K562 (cell line): ENCODE results near the gene TMSB4X. TPM values are rescaled to one million over a fixed set of nuclear protein-coding genes. Genes with fewer than 3 reads are reported as not detected.

ENCODE experiments used
- ATAC-seq: fragments of 200-7000 bp; cut with Tn5 transposase; 3 replicates; pipeline ENCODE4 v1.9.1; 2020; ENCODE audit warnings: moderate library complexity
- BruUV-seq: library from RNA; stranded (reverse); fragments of 400-500 nt; replicated peaks from 2 replicates; lab custom pipeline; 2021; lab: Mats Ljungman, UMichigan
- CTCF ChIA-PET: fragments of 300-600 bp; formaldehyde crosslinking; extraction: SDS; loops from one replicate; lab custom pipeline; 2021; ENCODE audit warnings: low intra/inter-chr PET ratio; lab: Yijun Ruan, JAX
- POLR2A ChIA-PET: fragments of 300-600, 350-650 bp; sonication (Branson Sonifier 250); formaldehyde crosslinking; extraction: SDS; loops from one replicate; lab custom pipeline; 2021; ENCODE audit warnings: antibody characterized with exemption, inconsistent platforms; lab: Yijun Ruan, JAX
- DNase-seq, 4 experiments: peaks; one replicate each; pipeline versions ENCODE4 v3.0.0 to v3.0.0-alpha.2; 2011 to 2018; ENCODE audit warnings: low spot score in 3 of 4, mixed read lengths in 3 of 4; ENCODE audit errors: extremely low read depth in 1 of 4
- FAIRE-seq: peaks from 2 replicates; lab custom pipeline; 2011; peaks lifted over from hg19 to GRCh38; lab: Jason Lieb, UNC
- H2AFZ ChIP-seq: 2 replicates; pipeline ENCODE4 v1.6.0; 2011; ENCODE audit warnings: low read depth, low read length, control low read depth, inconsistent platforms
- H3K27ac ChIP-seq: fragments of 200-600 bp; 3 replicates; pipeline ENCODE4 v1.8.0; 2011; ENCODE audit warnings: low read depth, mild to moderate bottlenecking, control low read depth, inconsistent platforms, low read length, moderate library complexity, mixed read lengths; ENCODE audit errors: extremely low read depth
- H3K27me3 ChIP-seq, 2 experiments: fragments of 300-600 bp in 1 of 2; 2 replicates in 1 of 2; 3 replicates in 1 of 2; pipeline versions ENCODE4 v1.6.0 to v1.8.0; 2011; ENCODE audit warnings: inconsistent platforms in 2 of 2, low read length in 2 of 2, mild to moderate bottlenecking in 1 of 2, mixed read lengths in 1 of 2, moderate library complexity in 1 of 2; ENCODE audit not compliant: control insufficient read depth in 2 of 2, insufficient read depth in 2 of 2
- H3K36me3 ChIP-seq: fragments of 300-600 bp; 3 replicates; pipeline ENCODE4 v1.8.0; 2011; ENCODE audit warnings: mild to moderate bottlenecking, low read length, inconsistent platforms; ENCODE audit not compliant: control insufficient read depth, insufficient read depth
- H3K4me1 ChIP-seq, 2 experiments: fragments of 200-600 bp in 1 of 2; replicated peaks in 1 of 2; 2 replicates in 1 of 2; 3 replicates in 1 of 2; pipeline versions ENCODE4 v1.5.1 to v1.8.0; 2011; ENCODE audit warnings: inconsistent platforms in 2 of 2, low read length in 2 of 2, mild to moderate bottlenecking in 1 of 2, mixed read lengths in 1 of 2, moderate library complexity in 1 of 2; ENCODE audit not compliant: control insufficient read depth in 2 of 2, insufficient read depth in 2 of 2
- H3K4me2 ChIP-seq: 2 replicates; pipeline ENCODE4 v1.6.1; 2011; ENCODE audit warnings: low read length, control low read depth, inconsistent platforms, mixed read lengths; ENCODE audit not compliant: insufficient read depth
- H3K4me3 ChIP-seq: fragments of 200-600 bp; sonication (generic), shearing (Covaris generic); 2 replicates; pipeline ENCODE4 v1.5.1; 2016; ENCODE audit warnings: control low read depth, inconsistent platforms
- H3K79me2 ChIP-seq: fragments of 200-600 bp; 3 replicates; pipeline ENCODE4 v1.8.0; 2011; ENCODE audit warnings: low read length, inconsistent platforms; ENCODE audit not compliant: control insufficient read depth, insufficient read depth
- H3K9ac ChIP-seq, 2 experiments: 2 replicates each; pipeline versions ENCODE4 v1.6.0 to v1.6.1; 2011; ENCODE audit warnings: low read depth in 2 of 2, low read length in 2 of 2, control low read depth in 1 of 2, inconsistent platforms in 1 of 2, mild to moderate bottlenecking in 1 of 2, mixed read lengths in 1 of 2; ENCODE audit not compliant: insufficient read depth in 1 of 2
- H3K9me1 ChIP-seq: one replicate; pipeline ENCODE4 v1.6.0; 2011; ENCODE audit warnings: inconsistent platforms, mild to moderate bottlenecking, low read length, moderate library complexity; ENCODE audit not compliant: control insufficient read depth, insufficient read depth
- H3K9me3 ChIP-seq: replicated peaks from 2 replicates; pipeline ENCODE4 v1.5.1; 2011; ENCODE audit warnings: low read depth, low read length, inconsistent platforms; ENCODE audit not compliant: control insufficient read depth, insufficient read depth
- H4K20me1 ChIP-seq: replicated peaks from 2 replicates; pipeline ENCODE4 v1.6.1; 2011; ENCODE audit warnings: low read length, inconsistent platforms, mixed read lengths; ENCODE audit not compliant: control insufficient read depth, insufficient read depth
- BRCA1 ChIP-seq, 2 experiments: fragments of 450-650 bp in 1 of 2; sonication (generic) in 1 of 2; formaldehyde crosslinking in 1 of 2; IDR thresholded peaks; 2 replicates each; pipeline versions ENCODE4 v1.5.0 to v1.6.1; 2017 to 2020; ENCODE audit warnings: mild to moderate bottlenecking in 1 of 2, missing genetic modification reagents in 1 of 2
- CBX1 ChIP-seq: sonication (generic); IDR thresholded peaks from 2 replicates; pipeline ENCODE4 v1.6.1; 2016; ENCODE audit warnings: antibody characterized with exemption, low read depth, mild to moderate bottlenecking
- EGR1 ChIP-seq: fragments of 450-650 bp; conservative IDR thresholded peaks from 2 replicates; pipeline ENCODE4 v1.6.1; 2017; ENCODE audit warnings: mild to moderate bottlenecking
- HLTF ChIP-seq: fragments of 450-650 bp; IDR thresholded peaks from 2 replicates; pipeline ENCODE4 v1.6.1; 2016
- LEF1 ChIP-seq: fragments of 450-650 bp; IDR thresholded peaks from 2 replicates; pipeline ENCODE4 v1.6.1; 2016; ENCODE audit warnings: mild to moderate bottlenecking
- MAZ ChIP-seq, 2 experiments: fragments of 450-650 bp in 1 of 2; sonication (generic) in 1 of 2; formaldehyde crosslinking; IDR thresholded peaks in 1 of 2; conservative IDR thresholded peaks in 1 of 2; 2 replicates each; pipeline versions ENCODE4 v1.4.0 to v1.5.0; 2020; ENCODE audit warnings: mild to moderate bottlenecking in 1 of 2, missing genetic modification reagents in 1 of 2
- RBBP5 ChIP-seq: fragments of 200-600 bp; sonication (generic); IDR thresholded peaks from 2 replicates; pipeline ENCODE4 v1.6.1; 2012; ENCODE audit warnings: borderline replicate concordance, mild to moderate bottlenecking, low read length, control low read depth, inconsistent platforms; ENCODE audit not compliant: insufficient read depth, poor library complexity, severe bottlenecking
- RFX7 ChIP-seq: fragments of 250-450 bp; sonication (Bioruptor Pico); IDR thresholded peaks from 2 replicates; pipeline ENCODE4 v1.5.1; 2021; ENCODE audit warnings: mild to moderate bottlenecking
- SAFB2 ChIP-seq: fragments of 200-400 bp; formaldehyde crosslinking; IDR thresholded peaks from 2 replicates; pipeline ENCODE4 v1.6.1; 2018; ENCODE audit warnings: borderline replicate concordance, low read length, low read depth, moderate library complexity; ENCODE audit not compliant: severe bottlenecking
- ZNF407 ChIP-seq: fragments of 450-650 bp; IDR thresholded peaks from 2 replicates; pipeline ENCODE4 v1.6.1; 2016; ENCODE audit warnings: low read depth
- ZNF830 ChIP-seq: fragments of 250-450 bp; sonication (Bioruptor Pico); IDR thresholded peaks from 2 replicates; pipeline ENCODE4 v1.5.0; 2021; ENCODE audit warnings: mild to moderate bottlenecking
- ZSCAN29 ChIP-seq: fragments of 450-650 bp; IDR thresholded peaks from 2 replicates; pipeline ENCODE4 v1.6.1; 2017
- WGBS: fragments of 100-300 bp; shearing (Covaris generic); methylation state at CpG from one replicate; pipeline ENCODE4 v1.1.6; 2016; ENCODE audit warnings: low coverage, mixed read lengths; ENCODE audit not compliant: insufficient coverage; ENCODE audit errors: missing lambda C conversion rate; 5-methylcytosine and 5-hydroxymethylcytosine counted together
- in situ Hi-C: fragments of 300-500 bp; cut with MboI; formaldehyde crosslinking; loops from 4 replicates; pipeline ENCODE4 v1.15.0; 2018; ENCODE audit warnings: inconsistent platforms, mixed read lengths
- intact Hi-C: fragments of 100-400 bp; cut with micrococcal nuclease; formaldehyde crosslinking; loops from 2 replicates; pipeline ENCODE4 v1.14.2; 2022
- polyA plus RNA-seq, 8 experiments: library from polyadenylated mRNA; depleted of rRNA in 4 of 8; stranded (reverse) in 5 of 8; unstranded in 3 of 8; fragments of >200 nt; fragmentation: Nextera tagmentation in 2 of 8; fragmentation: Illumina TruSeq in 1 of 8; extraction: Ambion mirVana in 2 of 8; extraction: Trizol in 1 of 8; gene quantifications; 2 replicates each; pipeline versions ENCODE4 v1.2.1 to v1.2.3, GENCODE V29; 2011 to 2014; ENCODE audit warnings: inconsistent platforms in 1 of 8, missing spikeins in 1 of 8
- total RNA-seq, 7 experiments: library from RNA; depleted of rRNA in 6 of 7; stranded (reverse); fragments of >200 nt in 6 of 7; fragmentation: Illumina TruSeq in 2 of 7; extraction: Trizol in 2 of 7; gene quantifications; 2 replicates each; pipeline versions ENCODE4 v1.2.1 to v1.2.3, GENCODE V29; 2011 to 2021; ENCODE audit warnings: low replicate concordance in 1 of 7

Gene TMSB4X
- total and polyA plus RNA-seq, 9 of the 15 experiments (the other 6 are each of a cell fraction or from before 2014, with no cell fraction given) = 1,035 to 2,035 (median 1,529) TPM

- no peak for ATAC-seq
- Histone ChIP-seq H3K9me1 (no peaks in the 10 kb centered on the region), H3K4me2 (no peak overlapping the region), H3K27ac (no peak overlapping the region), H3K4me3 (no peak overlapping the region), H2AFZ (no peak overlapping the region), H3K36me3 (no peaks in the 10 kb centered on the region), H3K27me3 (no peaks in the 10 kb centered on the region), H4K20me1 (no peaks in the 10 kb centered on the region), H3K4me1 (peaks cover 0 to 10% of the 10 kb centered on the region in 2 experiments; a peak in 3 of 5 replicates), H3K79me2 (no peaks in the 10 kb centered on the region), H3K9me3 (no peaks in the 10 kb centered on the region), H3K9ac (no peak overlapping the region)
- no peak for FAIRE-seq
- 8% methylated on average over 2 of the region's 3 CpGs for WGBS
- ChIA-PET POLR2A (no interaction called here), CTCF (no interaction called here)
- in situ Hi-C loops (no loop called here), intact Hi-C loops (no loop called here)
- DNase-seq = no peak
- no peak for TF ChIP-seq HLTF
- no peak for TF ChIP-seq MAZ (CRISPR knock-in tag; conservative IDR thresholded peaks at IDR 0.05 in 1 of 2, IDR thresholded peaks at IDR 0.05 in 1 of 2)
- no peak for TF ChIP-seq RBBP5
- no peak for TF ChIP-seq RFX7 (CRISPR knock-in tag)
- TF ChIP-seq EGR1 = no peak
- no peak for TF ChIP-seq LEF1
- no peak for TF ChIP-seq BRCA1 (IDR thresholded peaks at IDR 0.05)
- no peak for TF ChIP-seq BRCA1 (CRISPR knock-in tag; IDR thresholded peaks at IDR 0.05)
- TF ChIP-seq SAFB2 = no peak
- no peak for TF ChIP-seq ZNF407
- no peak for TF ChIP-seq ZNF830 (CRISPR knock-in tag)
- no peak for TF ChIP-seq CBX1
- TF ChIP-seq ZSCAN29 = no peak
- BruUV-seq = no TSS peak
Observed at GRCh38 chrX:13009273-13009672, 34.4 kb downstream of the TMSB4X start.
